Measurements from ENCODE around the gene CDON. TPM values are rescaled to one million over a fixed set of nuclear protein-coding genes. Genes with fewer than 3 reads are reported as not detected.

Gene CDON
- total and polyA plus RNA-seq, 9 of the 15 experiments (the other 6 are each of a cell fraction or from before 2014, with no cell fraction given), result 0.08 to 0.64 (median 0.40) TPM

DNA sequence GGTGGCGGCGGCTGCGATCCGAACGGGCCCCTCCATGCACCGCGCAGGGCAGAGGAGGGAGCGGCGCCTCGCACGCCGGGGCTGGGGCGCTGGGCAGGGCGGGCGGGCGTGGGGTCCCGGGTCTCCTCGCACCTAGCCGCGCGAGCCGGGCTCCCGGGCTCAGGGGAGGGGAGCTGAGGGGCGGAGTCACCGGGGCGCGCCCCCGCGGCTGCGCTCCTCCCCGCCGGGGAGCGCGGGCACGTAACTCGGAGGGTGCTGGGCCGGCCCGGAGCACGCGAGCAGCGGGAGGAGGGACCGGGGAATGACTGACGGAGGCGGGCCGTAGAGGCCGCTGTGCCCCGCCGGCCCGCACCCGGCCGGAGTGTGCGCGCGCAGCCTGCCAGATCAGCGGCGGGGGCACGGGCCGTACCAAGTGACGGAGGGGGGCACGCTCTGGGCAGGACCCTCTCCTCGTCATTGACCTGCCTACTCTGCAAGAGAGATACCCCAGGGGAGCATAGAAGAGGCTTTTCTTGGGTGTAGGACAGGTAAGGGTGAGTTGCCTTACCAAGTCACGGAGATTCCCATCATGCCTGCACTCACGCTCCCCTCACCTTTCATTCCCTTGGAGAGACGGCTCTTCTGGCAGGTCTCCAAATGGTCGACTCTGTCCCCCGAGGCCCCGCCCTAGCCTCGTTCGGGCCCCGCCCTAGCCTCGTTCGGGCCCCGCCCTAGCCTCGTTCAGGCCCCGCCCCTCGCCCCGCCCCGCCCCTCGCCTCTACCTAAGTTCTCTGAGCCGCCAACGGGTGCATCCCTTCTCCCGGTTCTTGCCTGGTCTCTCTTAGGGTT lies at the start of gene CDON (continued):
- TF ChIP-seq, protein P1, sequence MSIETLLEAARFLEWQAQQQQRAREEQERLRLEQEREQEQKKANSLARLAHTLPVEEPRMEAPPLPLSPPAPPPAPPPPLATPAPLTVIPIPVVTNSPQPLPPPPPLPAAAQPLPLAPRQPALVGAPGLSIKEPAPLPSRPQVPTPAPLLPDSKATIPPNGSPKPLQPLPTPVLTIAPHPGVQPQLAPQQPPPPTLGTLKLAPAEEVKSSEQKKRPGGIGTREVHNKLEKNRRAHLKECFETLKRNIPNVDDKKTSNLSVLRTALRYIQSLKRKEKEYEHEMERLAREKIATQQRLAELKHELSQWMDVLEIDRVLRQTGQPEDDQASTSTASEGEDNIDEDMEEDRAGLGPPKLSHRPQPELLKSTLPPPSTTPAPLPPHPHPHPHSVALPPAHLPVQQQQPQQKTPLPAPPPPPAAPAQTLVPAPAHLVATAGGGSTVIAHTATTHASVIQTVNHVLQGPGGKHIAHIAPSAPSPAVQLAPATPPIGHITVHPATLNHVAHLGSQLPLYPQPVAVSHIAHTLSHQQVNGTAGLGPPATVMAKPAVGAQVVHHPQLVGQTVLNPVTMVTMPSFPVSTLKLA (conservative IDR thresholded peaks at IDR 0.05), result peak; percentile 41 to 66; a peak in 2 of 4 replicates
- TF ChIP-seq, protein P2, sequence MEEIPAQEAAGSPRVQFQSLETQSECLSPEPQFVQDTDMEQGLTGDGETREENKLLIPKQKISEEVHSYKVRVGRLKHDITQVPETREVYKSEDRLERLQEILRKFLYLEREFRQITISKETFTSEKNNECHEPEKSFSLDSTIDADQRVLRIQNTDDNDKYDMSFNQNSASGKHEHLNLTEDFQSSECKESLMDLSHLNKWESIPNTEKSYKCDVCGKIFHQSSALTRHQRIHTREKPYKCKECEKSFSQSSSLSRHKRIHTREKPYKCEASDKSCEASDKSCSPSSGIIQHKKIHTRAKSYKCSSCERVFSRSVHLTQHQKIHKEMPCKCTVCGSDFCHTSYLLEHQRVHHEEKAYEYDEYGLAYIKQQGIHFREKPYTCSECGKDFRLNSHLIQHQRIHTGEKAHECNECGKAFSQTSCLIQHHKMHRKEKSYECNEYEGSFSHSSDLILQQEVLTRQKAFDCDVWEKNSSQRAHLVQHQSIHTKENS (CRISPR knock-in tag; IDR thresholded peaks at IDR 0.05), result no peak
- TF ChIP-seq GATAD2B (IDR thresholded peaks at IDR 0.05; ENCODE audit: borderline replicate concordance) (0 out of 2 replicates have a peak, but pooled peaks have one; percentile 9), SMAD1 (IDR thresholded peaks at IDR 0.05; ENCODE audit: low read depth, low read length, partially characterized antibody) (no peak), LCOR (CRISPR knock-in tag; IDR thresholded peaks at IDR 0.05) (no peak), TBP (optimal IDR thresholded peaks at IDR 0.05; ENCODE audit: low read depth, low read length) (peak; percentile 63), NR2F6 (CRISPR knock-in tag; IDR thresholded peaks at IDR 0.05) (no peak), SRSF3 (IDR thresholded peaks at IDR 0.05; ENCODE audit: insufficient read depth, low read length) (no peak), CREM (IDR thresholded peaks at IDR 0.05; ENCODE audit: low read depth) (peak; percentile 61), MAFF (IDR thresholded peaks at IDR 0.05; ENCODE audit: low read length) (peak; percentile 71; the same call in 1 of the 2 replicates)
- TF ChIP-seq, protein P3, sequence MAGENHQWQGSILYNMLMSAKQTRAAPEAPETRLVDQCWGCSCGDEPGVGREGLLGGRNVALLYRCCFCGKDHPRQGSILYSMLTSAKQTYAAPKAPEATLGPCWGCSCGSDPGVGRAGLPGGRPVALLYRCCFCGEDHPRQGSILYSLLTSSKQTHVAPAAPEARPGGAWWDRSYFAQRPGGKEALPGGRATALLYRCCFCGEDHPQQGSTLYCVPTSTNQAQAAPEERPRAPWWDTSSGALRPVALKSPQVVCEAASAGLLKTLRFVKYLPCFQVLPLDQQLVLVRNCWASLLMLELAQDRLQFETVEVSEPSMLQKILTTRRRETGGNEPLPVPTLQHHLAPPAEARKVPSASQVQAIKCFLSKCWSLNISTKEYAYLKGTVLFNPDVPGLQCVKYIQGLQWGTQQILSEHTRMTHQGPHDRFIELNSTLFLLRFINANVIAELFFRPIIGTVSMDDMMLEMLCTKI (IDR thresholded peaks at IDR 0.05; ENCODE audit: partially characterized antibody), result no peak
- TF ChIP-seq, protein P4, sequence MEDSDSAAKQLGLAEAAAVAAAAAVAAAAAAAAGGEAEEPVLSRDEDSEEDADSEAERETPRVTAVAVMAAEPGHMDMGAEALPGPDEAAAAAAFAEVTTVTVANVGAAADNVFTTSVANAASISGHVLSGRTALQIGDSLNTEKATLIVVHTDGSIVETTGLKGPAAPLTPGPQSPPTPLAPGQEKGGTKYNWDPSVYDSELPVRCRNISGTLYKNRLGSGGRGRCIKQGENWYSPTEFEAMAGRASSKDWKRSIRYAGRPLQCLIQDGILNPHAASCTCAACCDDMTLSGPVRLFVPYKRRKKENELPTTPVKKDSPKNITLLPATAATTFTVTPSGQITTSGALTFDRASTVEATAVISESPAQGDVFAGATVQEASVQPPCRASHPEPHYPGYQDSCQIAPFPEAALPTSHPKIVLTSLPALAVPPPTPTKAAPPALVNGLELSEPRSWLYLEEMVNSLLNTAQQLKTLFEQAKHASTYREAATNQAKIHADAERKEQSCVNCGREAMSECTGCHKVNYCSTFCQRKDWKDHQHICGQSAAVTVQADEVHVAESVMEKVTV (CRISPR knock-in tag; IDR thresholded peaks at IDR 0.05), result no peak
- TF ChIP-seq, protein P5, sequence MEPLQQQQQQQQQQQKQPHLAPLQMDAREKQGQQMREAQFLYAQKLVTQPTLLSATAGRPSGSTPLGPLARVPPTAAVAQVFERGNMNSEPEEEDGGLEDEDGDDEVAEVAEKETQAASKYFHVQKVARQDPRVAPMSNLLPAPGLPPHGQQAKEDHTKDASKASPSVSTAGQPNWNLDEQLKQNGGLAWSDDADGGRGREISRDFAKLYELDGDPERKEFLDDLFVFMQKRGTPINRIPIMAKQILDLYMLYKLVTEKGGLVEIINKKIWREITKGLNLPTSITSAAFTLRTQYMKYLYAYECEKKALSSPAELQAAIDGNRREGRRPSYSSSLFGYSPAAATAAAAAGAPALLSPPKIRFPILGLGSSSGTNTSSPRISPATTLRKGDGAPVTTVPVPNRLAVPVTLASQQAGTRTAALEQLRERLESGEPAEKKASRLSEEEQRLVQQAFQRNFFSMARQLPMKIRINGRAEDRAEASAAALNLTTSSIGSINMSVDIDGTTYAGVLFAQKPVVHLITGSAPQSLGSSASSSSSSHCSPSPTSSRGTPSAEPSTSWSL (CRISPR knock-in tag; IDR thresholded peaks at IDR 0.05; ENCODE audit: borderline replicate concordance), result no peak
- TF ChIP-seq, protein P6, sequence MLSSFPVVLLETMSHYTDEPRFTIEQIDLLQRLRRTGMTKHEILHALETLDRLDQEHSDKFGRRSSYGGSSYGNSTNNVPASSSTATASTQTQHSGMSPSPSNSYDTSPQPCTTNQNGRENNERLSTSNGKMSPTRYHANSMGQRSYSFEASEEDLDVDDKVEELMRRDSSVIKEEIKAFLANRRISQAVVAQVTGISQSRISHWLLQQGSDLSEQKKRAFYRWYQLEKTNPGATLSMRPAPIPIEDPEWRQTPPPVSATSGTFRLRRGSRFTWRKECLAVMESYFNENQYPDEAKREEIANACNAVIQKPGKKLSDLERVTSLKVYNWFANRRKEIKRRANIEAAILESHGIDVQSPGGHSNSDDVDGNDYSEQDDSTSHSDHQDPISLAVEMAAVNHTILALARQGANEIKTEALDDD (IDR thresholded peaks at IDR 0.05), result no peak
- TF ChIP-seq, protein P7, sequence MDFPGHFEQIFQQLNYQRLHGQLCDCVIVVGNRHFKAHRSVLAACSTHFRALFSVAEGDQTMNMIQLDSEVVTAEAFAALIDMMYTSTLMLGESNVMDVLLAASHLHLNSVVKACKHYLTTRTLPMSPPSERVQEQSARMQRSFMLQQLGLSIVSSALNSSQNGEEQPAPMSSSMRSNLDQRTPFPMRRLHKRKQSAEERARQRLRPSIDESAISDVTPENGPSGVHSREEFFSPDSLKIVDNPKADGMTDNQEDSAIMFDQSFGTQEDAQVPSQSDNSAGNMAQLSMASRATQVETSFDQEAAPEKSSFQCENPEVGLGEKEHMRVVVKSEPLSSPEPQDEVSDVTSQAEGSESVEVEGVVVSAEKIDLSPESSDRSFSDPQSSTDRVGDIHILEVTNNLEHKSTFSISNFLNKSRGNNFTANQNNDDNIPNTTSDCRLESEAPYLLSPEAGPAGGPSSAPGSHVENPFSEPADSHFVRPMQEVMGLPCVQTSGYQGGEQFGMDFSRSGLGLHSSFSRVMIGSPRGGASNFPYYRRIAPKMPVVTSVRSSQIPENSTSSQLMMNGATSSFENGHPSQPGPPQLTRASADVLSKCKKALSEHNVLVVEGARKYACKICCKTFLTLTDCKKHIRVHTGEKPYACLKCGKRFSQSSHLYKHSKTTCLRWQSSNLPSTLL (IDR thresholded peaks at IDR 0.05), result no peak
